Motor neuron (in vitro differentiated cells): Measurements from ENCODE around the gene ARHGAP4. TPM values are rescaled to one million over a fixed set of nuclear protein-coding genes. Genes with fewer than 3 reads are reported as not detected.

Experiments used
- ATAC-seq, 8 experiments: fragments of 200-7000 bp; cut with Tn5 transposase; replicated peaks in 6 of 8; 2 replicates each; pipeline ENCODE4 v1.8.0; 2021; ENCODE audit warnings: mild to moderate bottlenecking in 8 of 8, moderate library complexity in 8 of 8
- H3K27ac ChIP-seq, 2 donors: fragments of 250-450 bp; sonication (Bioruptor Pico); 2 replicates each; pipeline ENCODE4 v1.9.0; 2021; ENCODE audit warnings: antibody characterized with exemption in 2 of 2, mild to moderate bottlenecking in 2 of 2, moderate library complexity in 1 of 2
- H3K4me1 ChIP-seq, 2 donors: fragments of 250-450 bp; sonication (Bioruptor Pico); replicated peaks in 1 of 2; 2 replicates each; pipeline ENCODE4 v1.6.1; 2021; ENCODE audit warnings: antibody characterized with exemption in 2 of 2, mild to moderate bottlenecking in 2 of 2, moderate library complexity in 1 of 2
- H3K4me3 ChIP-seq, 5 donors: fragments of 250-450 bp; sonication (Bioruptor Pico); 2 replicates each; pipeline ENCODE4 v1.9.0; 2021; ENCODE audit warnings: antibody characterized with exemption in 5 of 5, mild to moderate bottlenecking in 5 of 5, moderate library complexity in 4 of 5
- WGBS, 10 experiments: fragments of 450-650 bp; shearing (Covaris generic); methylation state at CpG; one replicate each; pipeline ENCODE4 v1.0.0; 2022; 5-methylcytosine and 5-hydroxymethylcytosine counted together
- in situ Hi-C, 9 experiments: fragments of 400-800 bp; cut with MboI; loops; one replicate each; pipeline ENCODE4 v1.15.0; 2021; ENCODE audit warnings: low sequenced_read_pairs in 9 of 9, low pct_unique_long_range_greater_than_20kb in 2 of 9; ENCODE audit not compliant: unreplicated experiment in 9 of 9
- total RNA-seq, 8 experiments: library from RNA; unstranded; fragments of 300-600 nt; gene quantifications; 2 replicates each; pipeline versions ENCODE4 v1.2.3 to v1.2.4, GENCODE V29; 2022

Gene ARHGAP4
- total RNA-seq, 8 experiments from 2014 or later: 1.6 to 21.7 (median 2.9) TPM; not detected in 1

DNA sequence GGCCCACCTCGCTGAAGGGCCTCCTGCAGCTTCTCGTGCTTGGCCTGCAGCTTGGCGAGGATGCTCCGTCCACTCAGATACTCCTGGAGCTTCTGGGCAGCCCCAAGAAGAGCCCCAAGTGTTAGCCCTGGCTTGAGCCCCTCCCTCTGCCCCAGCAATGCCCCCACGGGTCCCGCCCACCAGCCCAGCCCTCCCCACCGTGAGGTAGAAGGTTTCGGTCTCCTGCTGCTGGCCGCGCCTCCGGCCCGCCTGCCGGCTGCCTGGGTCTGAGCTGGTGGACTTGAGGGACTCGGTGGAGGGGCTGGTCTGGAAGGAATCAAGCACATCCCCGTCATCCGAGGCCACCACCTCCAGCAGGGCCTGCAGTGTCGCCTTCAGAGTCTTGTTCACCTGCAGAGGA, 12.9 kb downstream of the ARHGAP4 start:
- peak in 1 of 8 experiments; percentile 8 for ATAC-seq
- in situ Hi-C loops: no loop called here
- Histone ChIP-seq H3K4me1 (peaks cover 9 to 15% of the 10 kb centered on the region in 2 donors), H3K4me3 (no peak overlapping the region), H3K27ac (no peak overlapping the region)
- no CpG with 5 or more reads among the region's 17 CpGs for WGBS, 10 experiments

DNA sequence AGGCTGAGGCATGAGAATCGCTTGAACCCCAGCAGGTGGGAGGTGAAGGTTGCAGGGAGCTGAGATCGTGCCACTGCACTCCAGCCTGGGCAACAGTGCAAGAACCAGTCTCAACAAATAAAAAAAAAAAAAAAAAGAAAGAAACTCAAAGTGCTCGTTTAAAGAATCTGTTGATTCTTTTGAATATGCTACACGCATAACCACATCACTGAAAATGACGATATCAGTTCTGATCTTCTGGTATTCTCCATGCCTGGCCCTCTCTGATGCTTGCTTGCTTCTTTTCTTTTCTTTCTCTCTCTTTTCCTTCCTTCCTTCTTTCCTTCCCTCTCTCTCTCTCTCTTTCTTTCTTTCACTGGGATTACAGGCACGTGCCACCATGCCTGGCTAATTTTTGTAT, 14.3 kb downstream of the ARHGAP4 start:
- Histone ChIP-seq H3K4me3 (no peak overlapping the region), H3K4me1 (peaks cover 9 to 15% of the 10 kb centered on the region in 2 donors), H3K27ac (no peak overlapping the region)
- no peak for ATAC-seq
- in situ Hi-C loops: no loop called here
- 0 to 100% (median 57%) methylated on average over 1 to 5 of the region's 6 CpGs; no CpG with 5 or more reads in 2 of the 10 experiments for WGBS, 10 experiments

DNA sequence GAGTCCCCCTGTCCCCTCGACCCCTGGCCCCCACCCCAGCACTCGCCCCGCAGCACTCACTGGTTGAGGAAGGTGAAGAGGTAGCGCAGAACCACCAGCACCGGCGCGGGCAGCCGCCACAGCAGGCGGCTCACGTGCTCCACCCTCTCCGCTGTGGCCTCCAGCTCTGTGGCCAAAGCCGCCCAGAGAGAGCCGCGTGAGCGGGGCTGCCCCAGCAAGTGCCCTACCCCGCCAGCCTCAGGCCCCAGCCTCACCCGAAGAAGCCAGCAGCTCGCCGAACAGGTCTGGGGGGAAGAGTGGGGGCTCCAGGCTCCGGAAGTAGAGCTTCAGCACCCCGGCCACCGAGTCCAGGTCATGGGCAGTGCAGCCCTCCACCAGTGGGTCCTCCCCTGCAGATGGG, 15.6 kb downstream of the ARHGAP4 start:
- no CpG with 5 or more reads among the region's 22 CpGs for WGBS, 10 experiments

DNA sequence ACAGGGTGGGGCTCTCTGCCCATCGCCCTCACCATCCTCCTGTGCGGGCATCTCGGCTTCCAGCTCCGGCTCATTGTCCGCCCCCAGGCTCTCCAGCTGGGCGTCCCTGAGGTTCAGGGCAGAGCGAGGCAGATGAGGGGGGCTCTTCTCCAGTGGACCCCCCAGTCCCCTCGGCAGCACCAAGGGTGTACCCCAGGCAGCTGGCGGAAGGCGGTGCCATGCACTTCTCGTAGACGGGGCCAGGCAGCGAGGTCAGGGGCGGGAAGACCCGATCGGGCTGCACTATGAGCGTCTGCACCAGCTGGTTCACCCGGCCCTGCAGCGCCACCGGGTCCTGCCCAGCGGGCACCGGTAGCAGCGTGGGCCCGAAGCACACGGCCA, 16.1 kb downstream of the ARHGAP4 start:
- Histone ChIP-seq H3K4me3 (no peak overlapping the region), H3K27ac (peak overlapping the region in 1 of 2 donors; percentile 61), H3K4me1 (peaks cover 9 to 15% of the 10 kb centered on the region in 2 donors)
- in situ Hi-C loops: no loop called here
- ATAC-seq: no peak
- WGBS, 10 experiments: no CpG with 5 or more reads among the region's 25 CpGs

More for the DNA sequence above, 15.6 kb downstream of the ARHGAP4 start:
- ATAC-seq: no peak
- Histone ChIP-seq H3K27ac (no peak overlapping the region), H3K4me1 (peaks cover 9 to 15% of the 10 kb centered on the region in 2 donors), H3K4me3 (no peak overlapping the region)
- in situ Hi-C loops: no loop called here

DNA sequence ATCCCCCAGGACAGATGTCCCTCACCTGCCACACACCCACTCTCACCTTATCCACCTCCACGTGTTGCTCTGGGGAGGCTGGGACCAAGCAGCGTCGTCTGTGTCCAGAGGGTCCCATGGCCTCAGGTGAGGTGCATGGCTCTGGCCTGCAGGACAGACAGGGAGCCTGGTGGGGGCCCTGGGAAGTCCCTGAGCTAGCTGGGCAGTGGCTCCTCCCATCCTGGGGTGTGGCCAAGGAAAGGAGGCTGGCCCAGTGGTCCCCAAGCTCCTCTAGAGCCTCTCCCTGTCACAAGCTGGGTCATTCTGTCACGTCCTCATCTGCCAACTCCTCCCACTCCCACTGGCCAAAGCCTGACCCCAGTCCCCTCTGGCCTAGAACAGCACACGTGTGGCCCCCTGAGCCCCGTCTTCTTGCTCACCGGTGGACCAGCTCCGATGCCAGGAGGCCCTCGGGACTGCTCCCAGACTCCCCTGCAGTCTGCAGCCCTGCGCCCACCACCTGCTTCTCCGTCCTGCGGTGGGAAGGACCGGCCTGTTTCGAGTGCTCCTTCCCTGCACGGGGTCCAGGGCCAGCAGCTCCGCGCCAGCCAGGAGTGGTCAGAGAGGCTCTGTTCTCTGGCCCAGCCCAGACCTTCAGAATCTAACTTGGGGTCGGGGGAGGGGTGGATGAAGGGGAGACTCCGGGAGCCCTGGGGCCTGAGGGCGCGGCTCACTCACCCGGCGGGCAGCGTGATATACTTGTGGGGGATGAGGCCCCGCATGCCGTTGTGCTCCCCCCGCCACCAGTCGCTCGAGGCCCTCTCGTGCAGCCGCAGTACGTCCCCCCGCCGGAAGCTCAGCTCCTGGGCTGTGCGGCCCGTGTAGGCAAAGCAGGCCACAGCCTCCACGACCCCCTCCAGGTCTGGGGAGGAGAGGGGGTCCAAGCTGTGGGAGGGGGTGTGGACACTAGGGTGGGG, 16.8 kb downstream of the ARHGAP4 start:
- in situ Hi-C loops: no loop called here
- H3K27ac ChIP-seq: peak overlapping the region in 1 of 2 donors; percentile 61
- no peak overlapping the region for H3K4me3 ChIP-seq
- H3K4me1 ChIP-seq: peaks cover 9 to 15% of the 10 kb centered on the region in 2 donors
- no CpG with 5 or more reads among the region's 37 CpGs for WGBS, 10 experiments
- ATAC-seq: peak in 6 of 8 experiments; percentile 47 to 88 (median 86)

DNA sequence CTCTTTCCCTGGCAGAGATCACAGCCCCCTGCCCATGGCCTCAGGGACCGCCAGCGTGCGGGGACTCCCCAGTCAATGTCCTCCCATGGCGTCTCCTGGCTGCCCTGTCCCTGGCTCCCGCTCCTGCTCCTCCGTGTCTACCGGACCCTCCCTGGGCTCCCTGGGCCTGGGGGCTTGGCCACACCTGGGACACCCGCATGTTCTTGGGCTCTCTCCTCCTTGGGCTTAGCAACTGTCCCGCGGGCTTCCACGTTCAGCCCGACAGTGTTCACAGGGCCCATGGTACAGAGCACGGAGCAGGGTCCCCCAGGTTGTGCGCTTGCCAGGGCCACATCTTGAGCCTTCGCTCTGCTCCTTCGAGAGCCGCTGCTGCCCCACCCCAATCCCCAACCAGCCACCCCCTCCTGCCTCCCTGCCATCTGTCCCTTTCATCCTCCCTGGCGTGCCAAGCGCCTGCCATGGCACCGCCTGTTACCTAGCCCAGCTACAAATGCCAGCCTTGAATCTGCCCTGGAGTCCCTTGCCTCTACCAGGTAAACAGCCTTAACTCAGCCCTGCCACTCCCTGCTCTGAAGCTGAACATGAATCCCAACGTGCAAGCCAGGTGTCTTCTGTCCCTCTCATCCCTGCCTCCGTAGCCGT, 17.7 kb downstream of the ARHGAP4 start:
- WGBS, 10 experiments: no CpG with 5 or more reads among the region's 23 CpGs
- no peak for ATAC-seq
- Histone ChIP-seq H3K4me3 (no peak overlapping the region), H3K27ac (no peak overlapping the region), H3K4me1 (peaks cover 9 to 15% of the 10 kb centered on the region in 2 donors)
- in situ Hi-C loops: no loop called here

DNA sequence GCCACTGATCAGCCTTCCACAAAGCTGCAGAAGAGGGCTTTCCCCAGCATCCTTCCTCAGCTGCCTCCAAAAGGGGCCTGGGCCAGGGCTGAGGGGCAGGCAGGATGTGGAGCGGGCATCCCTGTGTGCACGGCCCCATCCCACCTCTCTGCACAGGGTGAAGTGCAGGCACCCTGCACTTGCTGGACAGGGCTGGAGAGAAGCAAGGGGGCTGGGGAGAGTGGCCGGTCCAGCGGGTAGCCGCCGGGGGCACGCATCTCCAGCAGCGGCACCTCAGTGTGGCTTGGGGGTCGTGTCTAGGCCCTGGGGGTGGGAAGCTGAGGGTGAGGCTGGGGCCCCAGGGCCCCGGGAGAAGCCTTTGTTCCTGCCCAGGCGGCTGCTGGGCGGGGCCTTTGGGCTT, 18.6 kb downstream of the ARHGAP4 start:
- no peak for ATAC-seq
- in situ Hi-C loops: no loop called here
- Histone ChIP-seq H3K27ac (no peak overlapping the region), H3K4me3 (no peak overlapping the region), H3K4me1 (peaks cover 9 to 15% of the 10 kb centered on the region in 2 donors)
- 38% methylated on average over 2 of the region's 12 CpGs; no CpG with 5 or more reads in 9 of the 10 experiments for WGBS, 10 experiments

DNA sequence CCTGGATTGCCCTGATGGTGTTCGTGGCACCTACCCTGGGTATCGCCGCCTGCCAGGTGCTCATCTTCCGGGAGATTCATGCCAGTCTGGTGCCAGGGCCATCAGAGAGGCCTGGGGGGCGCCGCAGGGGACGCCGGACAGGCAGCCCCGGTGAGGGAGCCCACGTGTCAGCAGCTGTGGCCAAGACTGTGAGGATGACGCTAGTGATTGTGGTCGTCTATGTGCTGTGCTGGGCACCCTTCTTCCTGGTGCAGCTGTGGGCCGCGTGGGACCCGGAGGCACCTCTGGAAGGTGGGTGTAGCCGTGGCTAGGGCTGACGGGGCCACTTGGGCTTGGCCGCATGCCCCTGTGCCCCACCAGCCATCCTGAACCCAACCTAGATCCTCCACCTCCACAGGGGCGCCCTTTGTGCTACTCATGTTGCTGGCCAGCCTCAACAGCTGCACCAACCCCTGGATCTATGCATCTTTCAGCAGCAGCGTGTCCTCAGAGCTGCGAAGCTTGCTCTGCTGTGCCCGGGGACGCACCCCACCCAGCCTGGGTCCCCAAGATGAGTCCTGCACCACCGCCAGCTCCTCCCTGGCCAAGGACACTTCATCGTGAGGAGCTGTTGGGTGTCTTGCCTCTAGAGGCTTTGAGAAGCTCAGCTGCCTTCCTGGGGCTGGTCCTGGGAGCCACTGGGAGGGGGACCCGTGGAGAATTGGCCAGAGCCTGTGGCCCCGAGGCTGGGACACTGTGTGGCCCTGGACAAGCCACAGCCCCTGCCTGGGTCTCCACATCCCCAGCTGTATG, 19.7 kb downstream of the ARHGAP4 start:
- in situ Hi-C loops: no loop called here
- 27 to 40% (median 28%) methylated on average over 3 to 5 of the region's 27 CpGs; no CpG with 5 or more reads in 7 of the 10 experiments for WGBS, 10 experiments
- no peak overlapping the region for H3K27ac ChIP-seq
- ATAC-seq: no peak
- H3K4me1 ChIP-seq: peaks cover 20 to 25% of the 10 kb centered on the region in 2 donors
- H3K4me3 ChIP-seq: no peak overlapping the region

DNA sequence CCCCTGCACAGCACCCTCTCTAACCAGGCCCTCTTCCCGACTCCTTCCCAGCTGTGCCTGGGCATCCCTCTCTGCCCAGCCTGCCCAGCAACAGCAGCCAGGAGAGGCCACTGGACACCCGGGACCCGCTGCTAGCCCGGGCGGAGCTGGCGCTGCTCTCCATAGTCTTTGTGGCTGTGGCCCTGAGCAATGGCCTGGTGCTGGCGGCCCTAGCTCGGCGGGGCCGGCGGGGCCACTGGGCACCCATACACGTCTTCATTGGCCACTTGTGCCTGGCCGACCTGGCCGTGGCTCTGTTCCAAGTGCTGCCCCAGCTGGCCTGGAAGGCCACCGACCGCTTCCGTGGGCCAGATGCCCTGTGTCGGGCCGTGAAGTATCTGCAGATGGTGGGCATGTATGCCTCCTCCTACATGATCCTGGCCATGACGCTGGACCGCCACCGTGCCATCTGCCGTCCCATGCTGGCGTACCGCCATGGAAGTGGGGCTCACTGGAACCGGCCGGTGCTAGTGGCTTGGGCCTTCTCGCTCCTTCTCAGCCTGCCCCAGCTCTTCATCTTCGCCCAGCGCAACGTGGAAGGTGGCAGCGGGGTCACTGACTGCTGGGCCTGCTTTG, 20.5 kb downstream of the ARHGAP4 start:
- Histone ChIP-seq H3K4me1 (peaks cover 25 to 27% of the 10 kb centered on the region in 2 donors), H3K27ac (no peak overlapping the region), H3K4me3 (no peak overlapping the region)
- WGBS, 10 experiments: 53 to 60% methylated on average over 2 to 3 of the region's 32 CpGs; no CpG with 5 or more reads in 8 of the 10 experiments
- ATAC-seq: no peak
- in situ Hi-C loops: no loop called here

DNA sequence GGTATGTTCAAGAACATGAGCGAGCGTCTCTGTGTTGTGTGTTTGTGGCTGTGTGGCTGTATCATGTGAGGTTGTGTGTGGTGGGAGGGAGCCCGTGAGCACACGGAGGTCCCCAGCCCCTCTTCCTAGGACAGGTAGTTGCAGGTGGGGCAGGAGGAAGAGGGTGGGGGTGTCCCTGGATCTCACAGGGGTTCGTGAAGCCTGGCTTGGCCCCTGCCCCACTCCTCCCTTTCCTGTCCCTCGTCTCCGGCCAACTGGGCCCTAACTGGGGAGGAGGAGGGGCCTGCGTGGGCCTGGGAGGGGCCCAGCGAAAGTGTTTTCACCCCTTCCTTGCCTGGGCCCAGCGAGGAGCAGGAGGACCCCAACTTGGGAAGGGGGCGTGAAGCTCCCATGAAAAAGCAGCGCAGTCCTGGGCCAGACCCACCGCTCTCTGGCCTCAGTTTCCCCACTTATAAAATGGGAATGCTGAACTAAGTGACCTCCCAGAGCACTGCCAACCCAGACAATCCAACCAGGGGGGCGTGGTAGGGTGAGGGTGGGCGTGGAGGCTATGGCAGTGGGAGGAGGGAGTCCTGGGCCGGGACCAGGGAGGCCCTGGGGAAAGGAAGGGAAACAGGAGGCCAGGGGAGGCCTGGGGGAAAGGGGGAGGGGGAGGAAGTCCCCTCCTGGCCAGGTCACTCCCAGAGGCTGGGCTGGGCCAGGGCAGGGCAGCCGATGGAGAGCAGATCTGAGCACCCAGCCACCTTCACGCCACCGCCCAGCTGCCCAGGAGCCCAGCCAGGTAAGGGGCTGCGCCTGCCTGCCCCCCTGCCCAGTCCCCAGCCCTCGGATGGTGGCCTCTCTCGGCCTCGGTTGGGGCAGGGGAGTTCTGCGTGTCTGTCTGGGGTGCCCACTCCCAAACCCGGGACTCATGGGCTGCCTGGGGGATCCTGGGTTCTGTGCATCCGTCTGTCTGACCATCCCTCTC, 21.8 kb downstream of the ARHGAP4 start, which contains the start of gene AVPR2:
AVPR2 (plus strand) TSS at position 683 of the 967 bp plus-strand sequence. CDS start 473 bp downstream, outside the sequence.
- no peak for ATAC-seq
- Histone ChIP-seq H3K4me3 (no peak within 1 kb of the TSS), H3K27ac (no peak within 1 kb of the TSS), H3K4me1 (peaks cover 23 to 27% of the 10 kb centered on the region in 2 donors)
- in situ Hi-C loops: no loop called here
- no CpG with 5 or more reads among the region's 26 CpGs for WGBS, 10 experiments

DNA sequence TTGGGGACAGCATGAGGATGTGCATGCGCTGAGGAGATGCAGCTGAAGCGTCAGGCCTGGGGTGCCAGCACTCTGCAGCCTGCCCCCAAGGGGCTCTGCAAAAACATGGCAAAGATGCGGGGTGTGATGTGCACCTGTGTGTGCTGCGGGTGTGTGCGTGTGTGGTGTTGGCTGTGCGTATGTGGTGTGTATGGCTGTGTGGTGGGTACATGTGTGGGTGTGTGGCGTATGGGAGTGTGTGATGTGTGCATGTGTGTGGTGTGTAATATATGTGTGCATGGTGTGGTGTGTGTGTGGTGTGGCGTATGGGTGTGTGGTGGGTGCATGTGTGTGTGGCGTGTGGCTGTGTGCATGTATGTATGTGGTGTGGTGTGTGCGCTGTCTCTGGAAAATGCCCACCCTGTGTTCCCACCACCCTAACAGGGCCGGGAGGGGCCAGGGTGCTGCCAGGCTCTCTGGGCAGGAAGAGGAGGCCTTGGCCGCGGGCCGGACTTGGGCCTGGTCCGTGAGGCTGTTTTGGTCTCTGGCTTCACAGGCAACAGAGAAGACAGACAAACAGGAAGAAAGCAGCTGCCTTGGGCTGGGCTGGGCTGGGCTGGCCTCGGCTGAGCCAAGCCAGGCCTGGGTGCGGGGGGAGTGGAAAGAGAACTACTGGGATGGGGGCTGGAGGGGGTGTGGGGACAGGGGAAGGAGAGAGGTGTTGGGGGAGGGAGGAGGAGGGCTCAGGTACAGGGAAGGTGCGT, 22.7 kb downstream of the ARHGAP4 start:
- Histone ChIP-seq H3K27ac (no peak overlapping the region), H3K4me3 (no peak overlapping the region), H3K4me1 (peaks cover 16 to 22% of the 10 kb centered on the region in 2 donors)
- in situ Hi-C loops: no loop called here
- 48 to 80% (median 56%) methylated on average over 1 to 9 of the region's 18 CpGs; no CpG with 5 or more reads in 7 of the 10 experiments for WGBS, 10 experiments
- peak in 1 of 8 experiments; percentile 27 for ATAC-seq
